ENCODE measurements around the gene L3MBTL3. TPM values are rescaled to one million over a fixed set of nuclear protein-coding genes. Genes with fewer than 3 reads are reported as not detected.

L3MBTL3 gene
- 5.5 TPM for total RNA-seq

DNA sequence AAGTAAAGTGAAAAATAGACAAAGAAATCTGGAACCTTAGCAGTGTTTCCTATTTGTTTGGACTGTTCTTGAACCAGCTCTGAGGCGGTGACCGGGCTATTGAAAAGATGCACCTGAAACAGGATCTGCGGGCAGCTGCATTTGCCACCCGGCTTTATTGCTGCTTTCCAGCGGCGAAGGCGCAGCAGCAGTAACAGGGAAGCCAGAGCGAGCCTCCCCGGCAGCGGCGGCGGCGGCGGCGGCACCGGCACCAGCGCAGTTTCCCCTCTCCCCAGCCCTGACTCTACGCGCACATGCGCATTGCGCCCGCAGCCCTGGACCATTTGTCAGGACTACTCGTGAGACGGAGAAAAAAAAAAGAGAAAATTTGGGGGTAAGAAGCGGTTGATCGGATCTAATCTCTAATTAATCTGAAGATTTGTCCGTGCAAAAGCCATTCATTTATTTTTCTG, at the start of gene L3MBTL3:
Gene L3MBTL3, plus strand, starts transcription at position 290 of the 452 bp plus-strand sequence. CDS start 24,119 bp downstream, outside the sequence.
- DNase-seq (ENCODE audit: low spot score) = peak; percentile 87
- ATAC-seq = peak; percentile 79

DNA sequence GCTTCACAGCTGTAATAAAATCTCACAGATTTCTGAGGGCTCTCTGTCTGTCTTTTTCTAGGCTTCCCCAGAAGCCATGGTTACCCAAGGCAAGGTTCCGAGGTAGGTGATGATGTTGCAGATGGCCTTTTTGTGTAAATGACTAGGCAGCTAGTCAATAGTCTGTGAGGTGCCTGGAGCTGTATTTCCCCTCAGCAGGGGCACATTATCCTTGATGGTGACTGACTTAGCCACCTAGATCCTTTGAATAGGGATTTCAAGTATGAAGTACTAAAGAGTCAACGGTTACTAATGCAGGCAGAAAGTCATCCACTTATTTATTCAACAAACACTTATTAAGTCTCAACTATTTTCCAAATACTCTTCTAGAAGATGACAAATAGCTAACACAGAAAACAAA, 49.3 kb upstream of the L3MBTL3 start:
- DNase-seq (ENCODE audit: low spot score) = no peak
- ATAC-seq = no peak

DNA sequence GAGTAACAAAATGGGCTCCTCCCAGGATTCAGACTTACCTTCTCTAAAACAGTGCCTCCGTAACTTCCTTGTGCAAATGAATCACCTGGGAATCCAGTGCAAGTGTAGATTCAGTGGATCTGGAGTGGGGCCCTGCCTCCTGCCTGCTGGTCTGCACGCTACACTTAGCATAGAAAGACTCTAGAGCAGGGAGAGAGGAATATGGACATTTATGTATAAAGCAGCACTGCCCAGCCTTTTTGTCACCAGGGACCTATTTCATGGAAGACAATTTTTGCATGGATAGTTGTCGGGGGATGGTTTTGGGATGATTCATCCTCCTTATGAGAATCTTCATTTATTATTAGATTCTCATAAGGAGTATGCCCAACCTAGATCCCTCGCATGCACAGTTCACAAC, 42.3 kb upstream of the L3MBTL3 start:
- DNase-seq (ENCODE audit: low spot score) = no peak
- no peak for ATAC-seq

DNA sequence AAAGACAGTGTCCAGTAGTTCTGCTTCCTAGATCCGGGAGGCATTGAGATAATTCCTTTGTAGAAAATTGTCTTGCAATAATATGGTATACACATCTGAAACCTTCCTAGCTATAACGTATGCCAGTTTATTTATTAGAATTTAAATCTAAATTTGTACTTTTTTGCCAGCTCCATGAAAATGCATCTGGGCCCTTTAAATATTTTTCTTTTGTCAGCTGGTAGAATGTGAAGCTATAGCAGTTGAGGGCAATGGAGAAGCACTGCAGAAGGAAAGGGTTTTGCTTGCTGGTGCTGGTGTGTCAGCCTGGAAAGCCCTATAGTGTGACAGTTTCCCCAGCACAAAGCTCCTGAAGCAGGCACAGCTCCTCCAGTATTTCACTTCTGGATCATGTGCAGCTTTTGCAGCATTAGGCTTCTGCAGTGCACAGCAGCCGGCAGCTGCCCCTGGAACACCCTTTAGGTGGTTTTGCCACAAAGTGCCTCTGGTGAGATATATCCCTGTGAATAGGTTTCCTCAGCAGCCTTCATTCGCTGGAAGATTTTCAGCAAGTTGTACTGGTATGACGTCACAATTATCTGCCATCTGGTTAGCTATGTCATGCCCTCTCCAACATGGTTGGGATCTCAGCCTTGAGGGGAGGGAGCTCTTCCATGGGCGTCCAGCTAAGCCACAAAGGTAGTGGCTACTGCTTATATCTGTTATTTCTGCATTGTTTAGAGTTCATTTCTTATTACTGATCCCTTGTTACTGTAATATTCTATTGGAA, 40.0 kb upstream of the L3MBTL3 start:
- DNase-seq (ENCODE audit: low spot score) (no peak), ATAC-seq (no peak)

DNA sequence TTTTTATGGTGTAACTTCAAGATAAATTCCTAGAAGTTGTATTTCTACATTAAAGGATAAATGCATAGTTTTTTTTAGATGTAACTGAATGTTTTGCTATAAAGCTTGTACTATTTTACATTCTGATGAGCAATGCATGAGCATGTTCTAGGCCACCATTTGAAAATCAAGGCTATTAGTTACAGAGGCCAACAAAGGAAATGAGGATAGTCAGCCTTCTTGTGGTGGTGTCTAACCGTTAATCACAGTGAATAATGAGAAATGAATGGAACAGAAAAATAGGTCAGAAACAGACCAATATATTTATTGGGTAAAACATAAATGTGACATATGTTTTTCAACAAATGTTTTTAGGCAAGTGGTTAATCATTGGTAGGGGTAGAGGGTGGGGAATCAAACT, 37.6 kb upstream of the L3MBTL3 start:
- ATAC-seq (no peak), DNase-seq (ENCODE audit: low spot score) (no peak)

DNA sequence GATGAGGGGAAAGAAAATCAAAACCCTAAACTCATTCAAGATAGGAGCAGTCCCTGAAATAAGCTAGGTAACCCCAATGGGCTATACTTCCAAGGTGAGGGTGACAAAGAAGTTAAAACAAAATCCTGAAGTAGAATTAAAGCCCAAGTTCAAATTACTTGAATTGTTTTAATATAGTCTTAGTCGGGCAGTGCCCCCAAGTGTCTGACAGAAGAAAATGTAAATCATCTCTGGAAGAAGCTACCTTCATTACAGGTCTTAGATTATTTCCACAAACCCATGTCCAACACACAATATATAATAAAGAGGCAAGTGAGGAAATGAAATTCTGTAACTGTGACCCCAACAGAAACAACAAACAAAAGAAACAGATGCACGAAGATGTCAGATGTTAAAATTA, 36.8 kb upstream of the L3MBTL3 start:
- DNase-seq (ENCODE audit: low spot score) = no peak
- no peak for ATAC-seq

DNA sequence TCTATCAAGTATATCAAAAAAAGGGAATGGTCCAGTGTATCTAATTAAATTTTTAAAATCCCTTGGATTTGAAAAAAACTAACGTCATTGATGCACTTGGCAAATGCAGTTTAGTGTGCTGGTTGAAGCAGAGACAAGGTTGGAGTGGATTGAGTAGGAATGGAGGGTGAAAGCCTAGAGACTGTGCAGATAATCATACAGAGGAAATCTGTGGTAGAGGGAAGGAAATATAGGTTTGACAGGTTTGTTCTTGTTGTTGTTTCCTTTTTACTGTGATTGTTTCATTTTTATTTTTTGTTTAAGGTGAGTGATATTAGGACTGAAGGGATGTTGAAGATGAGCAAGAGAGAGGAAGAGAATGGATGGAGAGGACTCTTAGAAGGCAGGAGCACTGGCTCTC, 29.0 kb upstream of the L3MBTL3 start:
- ATAC-seq (no peak), DNase-seq (ENCODE audit: low spot score) (no peak)

DNA sequence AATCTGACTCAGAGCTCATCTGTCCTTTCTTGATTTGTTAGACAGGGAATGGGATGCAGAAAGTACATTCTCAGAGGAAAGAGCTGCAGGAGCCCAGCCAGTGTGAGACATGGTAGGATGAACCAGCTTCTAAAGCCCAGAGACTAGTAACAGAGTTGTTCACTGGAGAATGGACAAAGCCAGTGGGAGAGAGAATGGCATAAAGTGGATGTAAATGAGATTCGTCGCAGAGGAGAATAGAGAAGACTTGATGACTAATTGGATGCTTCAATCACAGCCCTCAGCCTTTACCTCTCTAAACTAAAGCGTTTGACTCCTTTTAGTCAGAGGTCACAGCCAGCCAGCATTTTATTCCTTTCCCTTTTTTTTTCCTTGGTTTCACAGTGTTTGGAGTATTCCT, 25.5 kb upstream of the L3MBTL3 start:
- no peak for ATAC-seq
- no peak for DNase-seq (ENCODE audit: low spot score)

DNA sequence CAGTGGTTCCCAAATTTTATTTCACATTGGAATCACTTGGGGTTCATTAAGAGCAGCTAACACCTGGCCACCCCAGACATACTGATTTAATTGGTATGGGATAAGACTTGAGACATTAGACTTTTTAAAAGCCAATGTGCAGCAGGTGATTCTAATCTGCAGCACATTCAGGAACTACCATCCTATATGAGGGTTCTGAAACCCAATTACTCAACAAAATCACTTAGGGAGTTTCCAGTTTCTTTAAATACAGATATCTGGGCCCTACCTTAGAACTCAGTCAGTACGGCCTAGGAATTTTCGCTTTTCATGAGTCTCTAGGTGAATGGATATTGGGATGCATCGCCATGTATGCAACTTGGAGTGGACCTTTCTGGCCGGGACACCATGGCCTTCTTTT, 24.0 kb upstream of the L3MBTL3 start:
- DNase-seq (ENCODE audit: low spot score) (no peak), ATAC-seq (no peak)

DNA sequence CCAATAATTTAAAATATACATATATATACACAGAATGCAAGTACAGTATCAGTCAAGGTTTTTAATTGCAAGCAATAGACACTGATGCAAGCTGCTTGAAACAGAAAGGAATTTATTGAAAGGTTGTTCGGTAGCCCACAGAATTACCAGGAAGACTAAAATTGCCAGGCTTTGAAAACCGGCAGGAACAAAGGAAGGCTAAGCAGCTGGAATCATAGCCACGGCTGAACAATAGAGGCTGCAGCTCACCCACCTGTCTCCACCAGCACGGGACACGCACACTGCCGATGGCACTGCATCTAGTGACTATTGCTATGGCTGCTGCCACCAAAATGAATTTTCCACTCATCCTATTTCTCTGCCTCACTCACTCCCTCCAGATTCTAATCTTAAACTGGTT, 22.0 kb upstream of the L3MBTL3 start:
- DNase-seq (ENCODE audit: low spot score) (no peak), ATAC-seq (no peak)

DNA sequence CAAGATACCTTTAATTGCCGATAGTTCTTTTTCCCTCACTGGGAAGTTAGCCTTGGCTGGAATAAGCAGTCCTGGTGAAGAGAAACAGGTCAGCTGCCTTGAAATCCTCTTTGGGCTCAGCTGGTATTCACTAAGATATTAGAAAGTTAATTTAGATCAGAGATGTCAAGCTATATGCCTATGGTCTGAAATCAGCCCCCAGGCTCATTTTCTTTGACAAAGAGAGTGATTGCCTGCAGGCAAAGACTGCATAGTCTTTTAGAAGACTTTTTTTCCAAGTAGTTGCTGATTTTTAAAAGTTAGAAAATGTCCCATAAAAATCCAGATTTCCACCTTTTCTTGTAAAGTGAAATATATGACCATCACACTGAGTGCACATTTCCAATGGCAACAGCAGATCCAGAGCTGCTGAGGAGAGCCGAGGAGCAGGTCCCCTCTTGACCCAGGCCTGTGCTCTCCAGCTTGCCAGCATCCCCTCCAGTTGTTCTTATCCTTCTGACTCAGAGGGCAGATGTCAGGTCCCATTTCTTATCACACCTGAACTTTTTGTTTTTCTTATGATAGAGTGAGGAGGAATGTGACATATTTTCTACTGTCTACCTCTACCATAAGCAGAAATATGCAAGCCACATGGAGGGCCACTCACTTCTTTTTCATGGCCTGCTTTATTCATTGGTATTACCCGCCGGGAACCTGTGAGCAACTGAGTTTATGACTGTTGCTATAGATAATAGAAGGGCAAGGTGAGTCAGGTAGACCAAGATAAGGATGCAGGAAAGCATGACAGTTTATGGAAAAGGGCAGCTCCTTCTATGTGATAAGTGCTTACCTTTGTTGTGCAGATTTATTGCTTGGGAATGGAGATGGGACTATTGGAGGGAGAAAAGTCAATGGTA, 17.6 kb upstream of the L3MBTL3 start:
- DNase-seq (ENCODE audit: low spot score) = no peak
- ATAC-seq = no peak

DNA sequence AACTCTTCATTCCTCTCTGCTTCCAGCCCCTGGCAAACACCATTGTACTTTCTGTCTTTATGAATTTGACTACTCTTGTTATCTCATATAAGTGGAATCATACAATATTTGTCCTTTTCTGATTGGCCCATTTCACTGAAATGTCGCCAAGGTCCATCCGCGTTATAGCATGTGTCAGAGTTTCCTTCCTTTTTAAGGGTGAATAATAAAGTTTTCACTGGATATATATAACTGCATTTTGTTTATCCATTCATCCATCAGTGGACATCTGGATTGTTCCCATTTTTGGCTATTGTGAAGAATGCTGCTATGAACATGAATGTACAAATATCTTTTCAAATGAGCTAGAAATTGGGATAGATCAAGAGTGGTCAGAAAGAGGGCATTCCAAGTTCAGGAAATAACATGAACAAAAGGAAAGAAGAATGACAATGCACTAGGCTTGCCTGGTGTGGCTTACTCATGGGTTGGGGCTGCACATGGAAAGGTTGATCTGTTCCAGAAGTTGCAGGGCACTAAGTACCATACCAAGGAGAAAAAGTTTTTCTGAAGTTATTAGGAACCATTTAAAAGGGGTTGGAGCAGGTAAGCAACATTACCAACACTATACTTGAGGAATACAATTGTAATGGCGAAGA, 10.0 kb upstream of the L3MBTL3 start:
- ATAC-seq = no peak

DNA sequence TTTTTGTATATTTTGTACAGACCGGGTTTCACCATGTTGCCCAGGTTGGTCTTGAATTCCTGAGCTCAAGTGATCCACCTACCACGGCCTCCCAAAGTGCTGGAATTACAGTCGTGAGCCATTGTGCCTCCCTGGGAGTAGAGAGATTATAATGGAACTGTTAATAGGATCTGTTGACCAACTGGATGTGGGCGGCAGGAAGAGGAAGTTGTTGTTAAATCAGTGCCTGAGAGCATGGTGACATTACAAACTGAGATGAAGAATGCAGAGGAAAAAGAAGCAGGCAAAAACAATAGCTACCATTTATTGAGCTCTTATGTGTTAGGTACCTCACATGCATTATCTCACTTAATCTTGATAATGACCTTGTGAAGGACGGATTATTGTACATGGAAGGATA, 9.2 kb upstream of the L3MBTL3 start:
- DNase-seq (ENCODE audit: low spot score) (no peak), ATAC-seq (no peak)

More for the DNA sequence above, 10.0 kb upstream of the L3MBTL3 start:
- DNase-seq (ENCODE audit: low spot score) = no peak

DNA sequence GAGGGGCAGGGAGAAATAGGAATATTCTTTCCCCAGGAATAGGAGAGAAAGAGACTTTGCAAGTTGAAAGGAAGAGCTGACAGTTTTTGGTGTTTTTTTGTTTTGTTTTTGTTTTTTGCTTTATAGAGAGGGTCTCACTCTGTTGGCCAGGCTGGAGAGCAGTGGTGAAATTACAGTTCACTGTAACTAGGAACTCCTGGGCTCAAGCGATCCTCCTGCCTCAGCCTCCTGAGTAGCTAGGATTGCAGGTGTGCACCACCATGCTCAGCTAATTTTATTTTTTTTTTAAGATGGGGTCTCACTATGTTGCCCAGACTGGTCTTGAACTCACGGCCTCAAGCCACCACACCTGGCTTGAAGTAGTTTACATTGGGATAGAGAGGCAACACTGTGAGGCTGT, 8.0 kb upstream of the L3MBTL3 start:
- DNase-seq (ENCODE audit: low spot score) = no peak

DNA sequence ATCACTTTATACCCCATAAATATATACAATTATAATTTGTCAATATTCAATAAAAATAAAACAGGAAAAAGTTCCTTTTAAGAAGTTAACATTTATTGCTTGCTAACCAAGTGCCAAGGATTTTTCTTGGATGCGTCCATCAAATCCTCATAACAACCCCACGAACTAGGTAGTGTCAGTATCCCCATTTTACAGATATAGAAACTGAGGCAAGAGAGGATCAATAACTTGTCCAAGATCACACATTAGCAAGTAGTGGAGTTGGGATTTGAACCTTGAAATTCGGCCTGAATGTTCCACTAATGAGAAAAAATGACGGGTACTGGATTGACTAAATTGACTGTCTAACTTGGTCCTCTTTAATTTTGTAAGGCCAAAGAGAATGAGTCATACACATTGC, 5.7 kb upstream of the L3MBTL3 start:
- ATAC-seq = no peak
- DNase-seq (ENCODE audit: low spot score) = no peak

More for the DNA sequence above, 8.0 kb upstream of the L3MBTL3 start:
- no peak for ATAC-seq

DNA sequence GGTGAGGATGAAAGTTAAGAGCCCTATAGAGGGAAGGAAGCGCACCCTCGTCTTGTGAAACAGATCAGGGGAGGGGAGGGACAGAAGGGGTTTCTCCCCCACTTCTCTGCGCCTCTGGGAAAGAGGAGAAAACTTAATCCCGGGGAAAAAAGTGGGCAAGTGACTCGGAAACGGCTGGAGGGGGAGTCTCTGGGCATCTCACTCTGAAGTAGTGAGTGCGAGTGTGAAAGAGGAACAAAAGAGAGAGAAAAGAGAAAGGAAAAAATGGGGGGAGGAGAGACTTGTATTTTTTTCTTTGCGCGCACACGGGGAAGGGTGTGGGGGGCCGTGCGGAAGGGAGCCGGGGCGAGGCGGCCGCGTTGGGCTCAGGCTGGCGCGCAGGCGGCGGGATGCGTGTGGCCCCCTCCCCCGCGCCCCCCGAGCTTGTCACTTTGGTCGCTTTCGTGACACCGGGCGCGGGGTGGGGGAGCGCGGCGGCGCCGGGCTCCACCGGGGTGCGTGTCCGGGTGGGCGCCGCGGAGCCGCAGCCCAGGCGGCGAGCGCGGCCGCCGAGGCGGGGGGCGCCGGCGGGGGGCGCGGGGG, 454 bp downstream of the L3MBTL3 start:
- peak; percentile 8 for ATAC-seq
- peak; percentile 52 for DNase-seq (ENCODE audit: low spot score)

DNA sequence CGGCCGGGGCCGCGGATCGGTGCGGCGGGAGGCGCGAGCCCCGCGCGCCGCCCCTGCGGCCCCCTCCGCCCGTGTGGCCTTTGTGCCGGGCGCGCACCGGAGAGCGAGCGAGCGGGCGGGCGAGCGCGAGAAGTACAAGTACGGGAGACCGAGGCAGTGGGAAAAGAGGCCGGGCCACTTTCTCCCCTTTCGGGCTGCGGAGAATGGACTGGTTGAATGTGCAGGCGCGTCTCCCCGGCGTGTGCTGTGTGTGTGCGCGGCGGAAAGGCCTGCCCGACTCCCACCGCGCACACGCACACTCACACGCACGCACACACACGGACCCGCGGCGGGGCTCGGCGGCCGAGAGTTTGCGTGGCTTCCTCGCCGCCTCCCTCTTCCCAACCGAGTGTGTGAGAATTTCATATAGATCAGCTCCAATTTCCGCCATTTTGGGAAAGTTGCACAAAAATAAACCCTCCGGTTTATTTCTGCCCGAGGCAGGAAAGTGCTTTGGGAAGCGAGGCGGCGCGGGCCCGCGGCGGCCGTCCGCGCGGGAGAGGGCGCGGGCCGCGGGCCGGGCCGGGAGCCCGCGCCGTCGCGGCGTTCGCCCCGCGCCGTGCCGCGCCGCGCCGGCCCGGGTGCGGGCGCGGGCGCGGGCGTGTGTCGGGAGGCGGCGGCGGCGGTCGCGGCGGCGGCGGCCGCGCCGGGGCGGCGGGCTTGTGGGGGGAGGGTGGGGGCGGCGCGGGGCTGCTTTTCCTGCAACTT, 1.1 kb downstream of the L3MBTL3 start:
- peak; percentile 52 for DNase-seq (ENCODE audit: low spot score)
- ATAC-seq = peak; percentile 40

DNA sequence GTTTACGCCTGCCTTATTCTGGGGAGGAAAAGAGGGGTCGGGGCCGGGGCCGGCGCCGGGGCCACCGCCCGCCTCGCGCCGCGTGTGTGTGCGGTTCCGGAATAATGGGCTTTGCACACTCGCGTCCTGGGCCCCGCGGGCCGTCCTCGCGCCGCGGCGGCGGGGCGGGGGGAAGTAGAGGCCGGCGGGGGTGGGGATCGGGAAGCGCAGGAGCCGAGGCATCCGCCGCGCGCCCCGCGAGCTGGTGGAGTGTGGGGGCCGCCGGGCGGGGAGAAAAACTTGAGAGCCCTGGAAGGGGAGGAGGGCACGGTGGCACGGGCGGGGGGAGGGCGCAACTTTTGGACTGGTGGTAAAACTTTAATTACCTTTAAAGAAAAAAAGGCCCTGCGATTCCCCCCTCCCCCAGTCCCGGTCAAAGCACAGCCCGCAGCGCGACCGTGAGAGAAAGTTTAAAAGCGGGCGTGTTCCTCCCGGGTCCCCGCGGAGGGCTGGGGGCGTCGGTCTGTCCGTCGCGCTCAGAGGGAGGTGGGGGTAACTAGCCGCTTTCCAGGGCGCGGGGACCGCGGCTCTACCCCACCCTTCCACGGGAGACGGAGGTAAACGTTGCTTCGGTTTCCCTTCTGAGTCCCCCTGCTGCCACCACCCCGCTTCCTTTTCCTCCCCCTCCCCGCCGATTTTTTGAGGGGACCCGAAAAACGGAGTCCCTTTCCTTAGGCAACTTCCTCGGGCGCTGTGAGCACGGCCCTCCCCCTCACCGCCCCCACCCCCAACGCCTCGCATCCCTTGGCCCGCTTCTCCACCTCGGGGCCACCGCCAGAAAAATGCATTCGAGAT, 1.9 kb downstream of the L3MBTL3 start:
- peak; percentile 47 for ATAC-seq

DNA sequence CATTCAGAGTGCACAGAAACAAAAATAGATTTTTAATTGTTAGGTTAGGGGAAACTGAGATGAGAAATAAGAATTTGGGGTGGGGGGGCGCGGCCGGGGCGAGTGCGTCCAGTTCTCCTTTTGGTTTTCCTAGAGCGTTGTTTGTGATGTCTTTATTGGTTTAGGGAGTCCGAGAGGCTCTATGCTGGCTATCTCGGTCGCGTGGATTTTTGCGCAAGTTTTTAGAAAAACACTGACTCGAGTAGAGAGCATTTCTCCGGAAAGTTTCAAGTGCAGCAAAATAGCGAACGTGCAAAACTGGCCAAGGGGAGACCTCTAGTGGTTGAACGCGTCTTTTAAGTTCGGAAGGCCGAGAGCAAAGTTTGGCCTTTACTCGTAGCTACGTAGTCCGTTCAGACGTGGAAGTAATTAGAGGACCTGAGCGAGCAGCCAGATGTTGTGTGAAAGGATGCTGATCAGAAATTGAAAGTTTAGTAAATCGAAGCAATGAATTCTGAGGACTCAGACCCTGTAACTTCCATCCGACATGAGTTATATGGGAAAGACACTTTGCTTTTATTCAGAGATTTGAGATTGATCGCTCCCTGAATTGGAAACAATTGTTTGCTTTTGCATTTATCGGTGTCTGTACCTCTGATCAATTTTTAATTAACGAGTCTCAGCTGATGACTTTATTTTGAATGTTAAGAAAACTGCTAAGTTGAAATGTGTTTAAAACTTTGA, 2.7 kb downstream of the L3MBTL3 start:
- ATAC-seq = peak; percentile 82

More for the DNA sequence above, 1.9 kb downstream of the L3MBTL3 start:
- DNase-seq (ENCODE audit: low spot score) = peak; percentile 64

More for the DNA sequence above, 2.7 kb downstream of the L3MBTL3 start:
- DNase-seq (ENCODE audit: low spot score) = peak; percentile 85

All from left lobe of liver (tissue), 2 donors.